ENCODE measurements around the gene PSMC3.

PSMC3 gene

GRCh38 chr11:47389577-47390421 lies 36.4 kb downstream of the PSMC3 start:
- CTCF ChIA-PET = interaction anchor here (0.5 to 4.6 kb wide), 3 partner anchors 16 to 130 kb away, joined by 3 to 31 read pairs (median 3); no protein-coding TSS in a partner anchor
- no peak overlapping the region for H3K27ac Mint-ChIP-seq
- H3K27me3 Mint-ChIP-seq = peaks cover 7% of the 10 kb centered on the region
- DNase-seq = no peak
- H3K4me1 Mint-ChIP-seq = peaks cover 45% of the 10 kb centered on the region
- no peaks in the 10 kb centered on the region for H3K9me3 Mint-ChIP-seq
- H3K4me3 Mint-ChIP-seq = no peak overlapping the region
- H3K36me3 Mint-ChIP-seq = no peaks in the 10 kb centered on the region

- CTCF ChIA-PET = interaction anchor here (0.5 to 4.6 kb wide), 2 partner anchors 15 to 130 kb away, joined by 3 to 31 read pairs; no protein-coding TSS in a partner anchor
- Mint-ChIP-seq H3K36me3 (no peaks in the 10 kb centered on the region), H3K27ac (no peak overlapping the region), H3K9me3 (no peaks in the 10 kb centered on the region), H3K4me3 (no peak overlapping the region), H3K27me3 (peaks cover 7% of the 10 kb centered on the region), H3K4me1 (peaks cover 37% of the 10 kb centered on the region)
- DNase-seq = no peak
Measured at GRCh38 chr11:47388697-47389576, 37.3 kb downstream of the PSMC3 start.

GRCh38 chr11:47387944-47388696 lies 38.1 kb downstream of the PSMC3 start:
- DNase-seq = no peak
- Mint-ChIP-seq H3K4me1 (peaks cover 29% of the 10 kb centered on the region), H3K36me3 (no peaks in the 10 kb centered on the region), H3K27ac (no peak overlapping the region), H3K27me3 (peaks cover 11% of the 10 kb centered on the region), H3K9me3 (no peaks in the 10 kb centered on the region), H3K4me3 (no peak overlapping the region)
- CTCF ChIA-PET = interaction anchor here (2.9 to 4.6 kb wide), 2 partner anchors 14 to 19 kb away, joined by 7 to 31 read pairs; no protein-coding TSS in a partner anchor

DNA sequence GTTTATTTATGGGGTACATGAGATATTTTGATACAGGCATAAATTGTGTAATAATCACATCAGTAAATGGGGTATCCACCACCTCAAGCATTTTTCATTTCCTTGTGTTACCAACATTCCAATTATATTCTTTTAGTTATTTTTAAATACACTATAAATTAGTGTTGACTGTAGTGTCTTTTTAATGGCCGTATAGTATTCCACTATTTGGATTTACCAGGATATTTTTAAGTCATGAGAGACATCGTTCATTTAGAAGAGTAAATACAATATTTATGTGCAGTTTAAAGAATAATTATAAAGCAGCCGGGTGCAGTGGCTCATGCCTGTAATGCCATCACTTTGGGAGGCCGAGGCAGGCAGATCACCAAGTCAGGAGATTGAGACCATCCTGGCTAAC lies 41.7 kb downstream of the PSMC3 start:
- Mint-ChIP-seq H3K4me1 (peaks cover 13% of the 10 kb centered on the region), H3K36me3 (no peaks in the 10 kb centered on the region), H3K9me3 (no peaks in the 10 kb centered on the region), H3K27ac (no peak overlapping the region), H3K4me3 (no peak overlapping the region), H3K27me3 (peaks cover 9% of the 10 kb centered on the region)
- DNase-seq = no peak
- CTCF ChIA-PET = no interaction called here

DNA sequence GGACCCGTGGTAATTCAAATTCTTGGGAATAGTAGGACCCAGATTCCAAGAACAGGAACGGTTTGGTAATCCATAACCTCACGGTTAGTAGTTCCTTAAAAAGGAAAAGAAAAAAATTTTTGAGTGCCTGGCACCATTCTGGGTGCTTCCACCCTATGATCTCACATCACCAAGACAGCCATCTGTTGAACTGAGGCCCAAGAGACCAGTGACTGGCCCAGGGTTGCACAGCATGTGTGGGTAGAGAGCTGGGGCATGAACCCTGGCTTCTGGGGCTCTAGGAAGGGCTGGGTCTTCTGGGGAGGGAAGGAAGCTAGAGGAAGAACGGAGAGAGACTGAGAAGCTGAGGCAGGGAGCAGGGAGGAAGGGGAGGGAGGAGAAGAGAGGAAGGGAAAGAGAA lies 43.2 kb downstream of the PSMC3 start:
- Mint-ChIP-seq H3K4me1 (peaks cover 4% of the 10 kb centered on the region), H3K27ac (peak overlapping the region; percentile 38), H3K27me3 (peaks cover 10% of the 10 kb centered on the region), H3K9me3 (no peaks in the 10 kb centered on the region), H3K36me3 (no peaks in the 10 kb centered on the region), H3K4me3 (no peak overlapping the region)
- DNase-seq = no peak
- CTCF ChIA-PET = interaction anchor here (1.0 kb wide), 1 partner anchor 9 kb away, joined by 5 read pairs; no protein-coding TSS in a partner anchor

DNA sequence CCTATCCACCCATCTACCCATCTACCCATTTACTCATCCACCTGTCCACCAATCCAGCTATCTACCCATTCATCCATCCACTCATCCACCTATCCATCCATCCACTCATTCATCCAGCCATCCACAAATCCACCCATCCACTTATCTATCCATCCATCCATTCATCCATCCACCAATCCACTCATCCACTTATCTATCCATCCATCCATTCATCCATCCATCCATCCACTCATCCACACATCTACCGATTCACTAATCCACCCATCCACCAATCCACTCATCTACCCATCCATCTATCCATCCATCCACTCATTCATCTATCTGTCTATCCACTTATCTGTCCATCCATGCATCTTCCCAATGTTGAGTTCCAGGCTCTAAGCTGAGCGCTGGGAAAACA lies 46.2 kb downstream of the PSMC3 start:
- H3K4me3 Mint-ChIP-seq = no peak overlapping the region
- no peaks in the 10 kb centered on the region for H3K36me3 Mint-ChIP-seq
- H3K9me3 Mint-ChIP-seq = no peaks in the 10 kb centered on the region
- no peak for DNase-seq
- peaks cover 10% of the 10 kb centered on the region for H3K27me3 Mint-ChIP-seq
- no peak overlapping the region for H3K27ac Mint-ChIP-seq
- H3K4me1 Mint-ChIP-seq = peaks cover 4% of the 10 kb centered on the region
- CTCF ChIA-PET = interaction anchor here (1.6 kb wide), 1 partner anchor 9 kb away, joined by 4 read pairs; no protein-coding TSS in a partner anchor

DNA sequence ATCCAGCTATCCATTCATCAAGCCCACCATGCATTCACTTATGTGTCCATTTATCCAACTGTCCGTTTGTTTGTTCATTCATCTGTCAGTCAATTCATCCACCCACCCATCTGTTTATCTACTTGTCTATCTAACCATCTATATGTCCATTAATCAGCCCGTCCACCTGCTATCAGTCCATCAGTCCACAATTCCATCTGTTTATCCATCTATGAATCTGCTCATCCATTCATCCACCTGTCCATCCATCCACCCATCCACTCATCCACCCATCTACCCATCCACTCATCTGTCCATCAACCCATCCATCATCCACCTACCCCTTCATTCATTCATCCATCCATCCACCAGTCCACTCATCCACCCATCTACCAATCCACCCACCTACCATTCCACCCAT lies 46.9 kb downstream of the PSMC3 start:
- Mint-ChIP-seq H3K36me3 (no peaks in the 10 kb centered on the region), H3K27me3 (peaks cover 10% of the 10 kb centered on the region), H3K9me3 (no peaks in the 10 kb centered on the region), H3K27ac (no peak overlapping the region), H3K4me1 (peaks cover 4% of the 10 kb centered on the region), H3K4me3 (no peak overlapping the region)
- CTCF ChIA-PET = interaction anchor here (0.8 to 1.2 kb wide), 2 partner anchors 33 to 76 kb away, joined by 3 read pairs; no protein-coding TSS in a partner anchor
- no peak for DNase-seq

GRCh38 chr11:47378836-47379170 lies 47.4 kb downstream of the PSMC3 start:
- CTCF ChIA-PET = interaction anchor here (0.8 to 1.2 kb wide), 3 partner anchors 33 to 76 kb away, joined by 3 read pairs; no protein-coding TSS in a partner anchor
- H3K27me3 Mint-ChIP-seq = peaks cover 10% of the 10 kb centered on the region
- H3K27ac Mint-ChIP-seq = no peak overlapping the region
- H3K9me3 Mint-ChIP-seq = no peaks in the 10 kb centered on the region
- H3K4me3 Mint-ChIP-seq = no peak overlapping the region
- no peaks in the 10 kb centered on the region for H3K36me3 Mint-ChIP-seq
- peaks cover 4% of the 10 kb centered on the region for H3K4me1 Mint-ChIP-seq
- DNase-seq = no peak

DNA sequence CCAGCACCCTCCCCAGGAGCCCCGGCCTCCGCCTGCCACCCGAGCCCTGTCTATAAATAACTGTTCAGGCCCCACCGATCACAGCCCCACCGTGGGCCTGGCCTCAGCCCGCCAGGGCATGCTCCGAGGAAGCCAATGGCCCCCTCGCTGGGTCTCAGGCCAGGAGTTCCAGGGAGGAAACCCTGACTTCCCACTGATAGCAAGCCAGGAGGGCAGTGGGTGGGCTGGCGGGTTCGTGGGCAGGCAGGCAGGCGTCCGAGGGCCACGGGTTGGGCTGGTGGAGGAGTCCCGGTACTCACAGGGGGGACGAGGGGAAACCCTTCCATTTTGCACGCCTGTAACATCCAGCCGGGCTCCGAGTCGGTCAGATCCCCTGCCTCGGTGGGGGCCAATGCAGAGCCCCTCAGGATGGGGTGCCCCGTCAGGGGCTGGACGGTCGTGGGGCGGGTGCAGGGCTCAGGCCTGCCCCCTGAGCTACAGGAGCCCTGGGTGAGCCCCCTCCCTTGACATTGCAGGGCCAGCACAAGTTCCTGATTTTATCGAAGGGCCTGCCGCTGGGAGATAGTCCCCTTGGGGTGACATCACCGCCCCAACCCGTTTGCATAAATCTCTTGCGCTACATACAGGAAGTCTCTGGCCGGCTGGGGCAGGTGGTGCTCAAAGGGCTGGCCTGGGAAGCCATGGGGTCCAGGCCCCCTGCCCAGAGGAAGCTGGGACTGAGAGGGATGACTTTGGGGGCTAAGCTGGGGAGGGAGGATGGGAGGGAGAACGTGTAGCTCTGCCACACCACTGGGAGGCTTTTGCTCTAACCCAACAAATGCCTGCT lies 48.0 kb downstream of the PSMC3 start, which contains the start of gene SPI1:
TSS of gene SPI1 (minus strand) at position 538 of the 826 bp plus-strand sequence. CDS start at position 344, 194 bp downstream.
- H3K4me1 Mint-ChIP-seq = peaks cover 4% of the 10 kb centered on the region
- peaks cover 7% of the 10 kb centered on the region for H3K27me3 Mint-ChIP-seq
- CTCF ChIA-PET = interaction anchor here (0.9 to 1.2 kb wide), 2 partner anchors 33 to 77 kb away, joined by 3 read pairs; no protein-coding TSS in a partner anchor
- H3K9me3 Mint-ChIP-seq = no peaks in the 10 kb centered on the region
- no peak within 1 kb of the TSS for H3K4me3 Mint-ChIP-seq
- H3K27ac Mint-ChIP-seq = no peak within 1 kb of the TSS
- no peaks in the 10 kb centered on the region for H3K36me3 Mint-ChIP-seq
- DNase-seq = no peak

- CTCF ChIA-PET = no interaction called here
- DNase-seq = no peak
- Mint-ChIP-seq H3K4me1 (peaks cover 4% of the 10 kb centered on the region), H3K27ac (no peak overlapping the region), H3K4me3 (no peak overlapping the region), H3K9me3 (no peaks in the 10 kb centered on the region), H3K36me3 (no peaks in the 10 kb centered on the region), H3K27me3 (peaks cover 4% of the 10 kb centered on the region)
Measured at GRCh38 chr11:47377571-47378009, 48.6 kb downstream of the PSMC3 start.

DNA sequence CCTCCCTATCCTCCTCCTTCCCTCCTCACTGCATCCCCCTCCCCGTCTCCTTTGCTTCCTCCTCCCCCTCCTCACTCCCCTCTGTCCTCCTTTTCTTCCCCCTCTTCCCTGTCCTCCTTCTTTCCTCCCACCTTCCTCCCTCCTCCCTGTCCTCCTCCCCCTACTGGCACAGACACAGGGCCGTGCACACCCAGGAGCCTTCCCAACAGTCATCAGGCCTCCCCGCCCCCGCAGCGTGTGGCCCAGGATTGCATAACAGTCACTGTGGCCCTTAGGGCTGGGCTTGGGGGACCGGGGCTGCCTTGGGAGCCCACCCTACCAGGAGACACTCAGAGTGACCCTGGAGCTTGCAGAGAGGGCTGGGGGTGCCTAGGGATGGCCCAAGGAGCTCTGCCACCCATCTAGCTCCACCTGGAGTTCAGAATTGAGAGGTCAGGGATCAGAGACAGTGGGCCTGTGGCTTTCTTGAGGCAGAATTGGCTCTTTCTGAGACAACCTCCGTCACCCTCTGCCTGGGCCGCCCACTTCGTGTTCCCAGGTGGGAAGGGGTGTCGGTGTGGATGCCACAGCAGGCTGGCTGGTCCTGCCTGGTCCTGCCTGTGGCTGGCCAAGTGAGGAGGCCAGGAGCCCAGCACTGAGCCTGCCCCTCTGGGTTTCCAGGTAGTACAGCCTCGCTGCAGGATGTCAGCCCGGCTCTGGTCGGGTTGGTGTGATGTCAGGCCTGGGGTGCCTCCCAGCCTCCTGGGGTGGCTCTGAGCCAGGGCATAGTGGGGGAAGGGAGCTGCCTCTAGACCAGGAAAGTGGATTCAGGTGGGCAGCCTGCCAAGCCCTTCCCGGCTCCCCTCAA lies 49.5 kb downstream of the PSMC3 start:
- CTCF ChIA-PET = interaction anchor here (0.6 to 1.3 kb wide), 2 partner anchors 34 to 35 kb away, joined by 3 to 4 read pairs; no protein-coding TSS in a partner anchor
- no peak overlapping the region for H3K27ac Mint-ChIP-seq
- no peak for DNase-seq
- H3K9me3 Mint-ChIP-seq = no peaks in the 10 kb centered on the region
- no peaks in the 10 kb centered on the region for H3K36me3 Mint-ChIP-seq
- H3K27me3 Mint-ChIP-seq = peaks cover 4% of the 10 kb centered on the region
- H3K4me1 Mint-ChIP-seq = peaks cover 2% of the 10 kb centered on the region
- H3K4me3 Mint-ChIP-seq = no peak overlapping the region

- DNase-seq = no peak
- no peaks in the 10 kb centered on the region for H3K36me3 Mint-ChIP-seq
- peaks cover 2% of the 10 kb centered on the region for H3K4me1 Mint-ChIP-seq
- peaks cover 4% of the 10 kb centered on the region for H3K27me3 Mint-ChIP-seq
- H3K9me3 Mint-ChIP-seq = no peaks in the 10 kb centered on the region
- no peak overlapping the region for H3K27ac Mint-ChIP-seq
- H3K4me3 Mint-ChIP-seq = no peak overlapping the region
- CTCF ChIA-PET = interaction anchor here (1.3 kb wide), 1 partner anchor 36 kb away, joined by 4 read pairs; no protein-coding TSS in a partner anchor
Measured at GRCh38 chr11:47376107-47376524, 50.1 kb downstream of the PSMC3 start.

Data from activated naive CD4-positive, alpha-beta T cell treated with anti-CD3 and anti-CD28 coated beads, Interleukin-2, amount 10 ng/mL, durations not matched to agents 7 days and 5 days (primary cell).